HEK293 (cell line): ENCODE measurements around the gene NIPBL.

Experiments used
- CTCF ChIA-PET: fragments of 350-600 bp; formaldehyde crosslinking; extraction: SDS; loops from one replicate; lab custom pipeline; 2021; ENCODE audit warnings: antibody characterized with exemption; lab: Yijun Ruan, JAX
- POLR2A ChIA-PET: fragments of 300-600 bp; formaldehyde crosslinking; extraction: SDS; loops from one replicate; lab custom pipeline; 2020; ENCODE audit warnings: antibody characterized with exemption, inconsistent platforms; lab: Yijun Ruan, JAX
- H3K27ac ChIP-seq: fragments of 200-500 bp; sonication (Bioruptor generic); 2 replicates; pipeline ENCODE4 v1.5.1; 2014; ENCODE audit warnings: low read depth, low read length, control low read depth, inconsistent platforms; ENCODE audit errors: extremely low read depth
- H3K36me3 ChIP-seq, 2 experiments: fragments of 200-500 bp in 1 of 2; sonication (Bioruptor generic) in 1 of 2; 1 replicate in 1 of 2; 2 replicates in 1 of 2; pipeline ENCODE4 v1.5.1; 2014 to 2017; ENCODE audit warnings: inconsistent platforms in 2 of 2, low read length in 2 of 2; ENCODE audit not compliant: control insufficient read depth in 2 of 2, insufficient read depth in 1 of 2
- H3K4me1 ChIP-seq: fragments of 200-500 bp; sonication (Bioruptor generic); 2 replicates; pipeline ENCODE4 v1.5.1; 2014; ENCODE audit warnings: mild to moderate bottlenecking, low read length, inconsistent platforms; ENCODE audit not compliant: control insufficient read depth, insufficient read depth
- H3K4me3 ChIP-seq: 2 replicates; pipeline ENCODE4 v1.5.1; 2011; ENCODE audit warnings: low read depth, mild to moderate bottlenecking, control low read depth, low read length, moderate library complexity
- H3K9me3 ChIP-seq: fragments of 200-500 bp; sonication (Bioruptor generic); 2 replicates; pipeline ENCODE4 v1.5.1; 2014; ENCODE audit warnings: low read depth, low read length, inconsistent platforms; ENCODE audit not compliant: control insufficient read depth, insufficient read depth
- CTCF ChIP-seq: fragments of 450-650 bp; formaldehyde crosslinking; IDR thresholded peaks from 2 replicates; pipeline ENCODE4 v1.5.1; 2016; ENCODE audit warnings: missing biosample characterization, missing genetic modification characterization
- HIC1 ChIP-seq: fragments of 450-650 bp; formaldehyde crosslinking; IDR thresholded peaks from 2 replicates; pipeline ENCODE4 v1.5.1; 2016; ENCODE audit warnings: missing biosample characterization, missing genetic modification characterization
- KLF8 ChIP-seq: fragments of 450-650 bp; formaldehyde crosslinking; IDR thresholded peaks from 2 replicates; pipeline ENCODE4 v1.5.1; 2016; ENCODE audit warnings: missing biosample characterization, missing genetic modification characterization
- SALL2 ChIP-seq: fragments of 450-650 bp; formaldehyde crosslinking; IDR thresholded peaks from 2 replicates; pipeline ENCODE4 v1.5.0; 2017; ENCODE audit warnings: missing biosample characterization, mild to moderate bottlenecking, missing genetic modification characterization, borderline replicate concordance
- SP7 ChIP-seq: fragments of 450-650 bp; formaldehyde crosslinking; IDR thresholded peaks from 2 replicates; pipeline ENCODE4 v1.5.1; 2016; ENCODE audit warnings: missing biosample characterization, missing genetic modification characterization
- ZBTB48 ChIP-seq: fragments of 450-650 bp; formaldehyde crosslinking; IDR thresholded peaks from 2 replicates; pipeline ENCODE4 v1.5.1; 2016; ENCODE audit warnings: missing biosample characterization, missing genetic modification characterization
- ZBTB49 ChIP-seq: fragments of 450-650 bp; formaldehyde crosslinking; IDR thresholded peaks from 2 replicates; pipeline ENCODE4 v1.5.1; 2016; ENCODE audit warnings: missing biosample characterization, missing genetic modification characterization, low read depth
- ZBTB6 ChIP-seq: fragments of 450-650 bp; formaldehyde crosslinking; IDR thresholded peaks from 2 replicates; pipeline ENCODE4 v1.5.1; 2017; ENCODE audit warnings: missing biosample characterization, missing genetic modification characterization
- ZNF112 ChIP-seq: fragments of 450-650 bp; formaldehyde crosslinking; IDR thresholded peaks from 2 replicates; pipeline ENCODE4 v1.5.0; 2017; ENCODE audit warnings: missing biosample characterization, missing genetic modification characterization
- ZNF202 ChIP-seq: fragments of 450-650 bp; formaldehyde crosslinking; IDR thresholded peaks from 2 replicates; pipeline ENCODE4 v1.5.1; 2016; ENCODE audit warnings: missing biosample characterization, missing genetic modification characterization, borderline replicate concordance
- ZNF335 ChIP-seq: fragments of 450-650 bp; formaldehyde crosslinking; conservative IDR thresholded peaks from 2 replicates; pipeline ENCODE4 v1.5.1; 2016; ENCODE audit warnings: missing biosample characterization, missing genetic modification characterization
- ZNF514 ChIP-seq: fragments of 450-650 bp; formaldehyde crosslinking; IDR thresholded peaks from 2 replicates; pipeline ENCODE4 v1.5.1; 2016; ENCODE audit warnings: missing biosample characterization, missing genetic modification characterization
- ZNF521 ChIP-seq: fragments of 450-650 bp; formaldehyde crosslinking; IDR thresholded peaks from 2 replicates; pipeline ENCODE4 v1.5.1; 2017; ENCODE audit warnings: missing biosample characterization, mild to moderate bottlenecking, missing genetic modification characterization
- ZNF548 ChIP-seq: fragments of 450-650 bp; formaldehyde crosslinking; IDR thresholded peaks from 2 replicates; pipeline ENCODE4 v1.5.1; 2016; ENCODE audit warnings: missing biosample characterization, missing genetic modification characterization
- ZNF558 ChIP-seq: fragments of 450-650 bp; formaldehyde crosslinking; IDR thresholded peaks from 2 replicates; pipeline ENCODE4 v1.5.1; 2016; ENCODE audit warnings: missing biosample characterization, missing genetic modification characterization
- ZNF600 ChIP-seq: fragments of 450-650 bp; formaldehyde crosslinking; IDR thresholded peaks from 2 replicates; pipeline ENCODE4 v1.5.1; 2016; ENCODE audit warnings: missing biosample characterization, missing genetic modification characterization
- ZNF621 ChIP-seq: fragments of 450-650 bp; formaldehyde crosslinking; IDR thresholded peaks from 2 replicates; pipeline ENCODE4 v1.5.1; 2017; ENCODE audit warnings: missing biosample characterization, missing genetic modification characterization
- ZNF629 ChIP-seq: fragments of 450-650 bp; formaldehyde crosslinking; IDR thresholded peaks from 2 replicates; pipeline ENCODE4 v1.5.1; 2017; ENCODE audit warnings: missing biosample characterization, missing genetic modification characterization
- ZNF785 ChIP-seq: fragments of 450-650 bp; formaldehyde crosslinking; IDR thresholded peaks from 2 replicates; pipeline ENCODE4 v1.5.1; 2016; ENCODE audit warnings: missing biosample characterization, missing genetic modification characterization
- ZSCAN23 ChIP-seq: fragments of 450-650 bp; formaldehyde crosslinking; IDR thresholded peaks from 2 replicates; pipeline ENCODE4 v1.5.1; 2016; ENCODE audit warnings: missing biosample characterization, missing genetic modification characterization
- TF ChIP-seq, protein P1 (sequence below): IDR thresholded peaks from 2 replicates; pipeline ENCODE4 v1.6.1; 2011; ENCODE audit warnings: mild to moderate bottlenecking, low read depth, low read length, borderline replicate concordance
- TF ChIP-seq, protein P2 (sequence below): fragments of 450-650 bp; formaldehyde crosslinking; IDR thresholded peaks from 2 replicates; pipeline ENCODE4 v1.5.1; 2017; ENCODE audit warnings: missing biosample characterization, missing genetic modification characterization
- TF ChIP-seq, protein P3 (sequence below): fragments of 450-650 bp; formaldehyde crosslinking; IDR thresholded peaks from 2 replicates; pipeline ENCODE4 v1.5.1; 2016; ENCODE audit warnings: missing biosample characterization, missing genetic modification characterization
- TF ChIP-seq, protein P4 (sequence below): fragments of 450-650 bp; formaldehyde crosslinking; IDR thresholded peaks from 2 replicates; pipeline ENCODE4 v1.5.1; 2016; ENCODE audit warnings: missing biosample characterization, missing genetic modification characterization

The NIPBL gene

GRCh38 chr5:36875790-36876298 is 725 bp upstream of the NIPBL start:
- Histone ChIP-seq H3K9me3 (no peaks in the 10 kb centered on the region), H3K4me1 (peaks cover 17% of the 10 kb centered on the region), H3K27ac (peak overlapping the region; percentile 99), H3K4me3 (peak overlapping the region; percentile 95), H3K36me3 (peaks cover 5 to 7% of the 10 kb centered on the region in 2 experiments)
- POLR2A ChIA-PET: interaction anchor here (0.9 to 4.7 kb wide), 7 partner anchors 9 to 495 kb away, joined by 3 to 22 read pairs (median 6); partner anchors contain the start of gene NUP155
- CTCF ChIA-PET: interaction anchor here (0.7 to 1.6 kb wide), 3 partner anchors 128 to 184 kb away, joined by 3 to 5 read pairs (median 4); no protein-coding TSS in a partner anchor
- no peak for TF ChIP-seq ZNF202 (tag by site-specific recombination)
- TF ChIP-seq ZBTB48 (tag by site-specific recombination): peak; percentile 22; the same call in 1 of the 2 replicates
- TF ChIP-seq ZNF521 (tag by site-specific recombination): no peak
- no peak for TF ChIP-seq SALL2 (tag by site-specific recombination)
- TF ChIP-seq, protein P1, sequence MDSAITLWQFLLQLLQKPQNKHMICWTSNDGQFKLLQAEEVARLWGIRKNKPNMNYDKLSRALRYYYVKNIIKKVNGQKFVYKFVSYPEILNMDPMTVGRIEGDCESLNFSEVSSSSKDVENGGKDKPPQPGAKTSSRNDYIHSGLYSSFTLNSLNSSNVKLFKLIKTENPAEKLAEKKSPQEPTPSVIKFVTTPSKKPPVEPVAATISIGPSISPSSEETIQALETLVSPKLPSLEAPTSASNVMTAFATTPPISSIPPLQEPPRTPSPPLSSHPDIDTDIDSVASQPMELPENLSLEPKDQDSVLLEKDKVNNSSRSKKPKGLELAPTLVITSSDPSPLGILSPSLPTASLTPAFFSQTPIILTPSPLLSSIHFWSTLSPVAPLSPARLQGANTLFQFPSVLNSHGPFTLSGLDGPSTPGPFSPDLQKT: no peak
- TF ChIP-seq CTCF (tag by site-specific recombination): peak; percentile 92
- TF ChIP-seq KLF8: no peak
- TF ChIP-seq ZNF600 (tag by site-specific recombination): peak; percentile 67; the same call in 1 of the 2 replicates
- 0 out of 2 replicates have a peak, but pooled peaks have one; percentile 38 for TF ChIP-seq ZNF558 (tag by site-specific recombination)
- TF ChIP-seq, protein P2, sequence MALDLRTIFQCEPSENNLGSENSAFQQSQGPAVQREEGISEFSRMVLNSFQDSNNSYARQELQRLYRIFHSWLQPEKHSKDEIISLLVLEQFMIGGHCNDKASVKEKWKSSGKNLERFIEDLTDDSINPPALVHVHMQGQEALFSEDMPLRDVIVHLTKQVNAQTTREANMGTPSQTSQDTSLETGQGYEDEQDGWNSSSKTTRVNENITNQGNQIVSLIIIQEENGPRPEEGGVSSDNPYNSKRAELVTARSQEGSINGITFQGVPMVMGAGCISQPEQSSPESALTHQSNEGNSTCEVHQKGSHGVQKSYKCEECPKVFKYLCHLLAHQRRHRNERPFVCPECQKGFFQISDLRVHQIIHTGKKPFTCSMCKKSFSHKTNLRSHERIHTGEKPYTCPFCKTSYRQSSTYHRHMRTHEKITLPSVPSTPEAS: no peak
- no peak for TF ChIP-seq ZNF548 (tag by site-specific recombination)
- TF ChIP-seq, protein P3, sequence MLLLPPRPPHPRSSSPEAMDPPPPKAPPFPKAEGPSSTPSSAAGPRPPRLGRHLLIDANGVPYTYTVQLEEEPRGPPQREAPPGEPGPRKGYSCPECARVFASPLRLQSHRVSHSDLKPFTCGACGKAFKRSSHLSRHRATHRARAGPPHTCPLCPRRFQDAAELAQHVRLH (tag by site-specific recombination): peak; percentile 74
- TF ChIP-seq ZBTB6: no peak
- TF ChIP-seq HIC1 (tag by site-specific recombination): peak; percentile 75
- no peak for TF ChIP-seq SP7 (tag by site-specific recombination)
- no peak for TF ChIP-seq ZNF514 (tag by site-specific recombination)
- TF ChIP-seq ZNF335: peak; percentile 95
- TF ChIP-seq ZNF112: no peak
- no peak for TF ChIP-seq ZNF621
- TF ChIP-seq, protein P4, sequence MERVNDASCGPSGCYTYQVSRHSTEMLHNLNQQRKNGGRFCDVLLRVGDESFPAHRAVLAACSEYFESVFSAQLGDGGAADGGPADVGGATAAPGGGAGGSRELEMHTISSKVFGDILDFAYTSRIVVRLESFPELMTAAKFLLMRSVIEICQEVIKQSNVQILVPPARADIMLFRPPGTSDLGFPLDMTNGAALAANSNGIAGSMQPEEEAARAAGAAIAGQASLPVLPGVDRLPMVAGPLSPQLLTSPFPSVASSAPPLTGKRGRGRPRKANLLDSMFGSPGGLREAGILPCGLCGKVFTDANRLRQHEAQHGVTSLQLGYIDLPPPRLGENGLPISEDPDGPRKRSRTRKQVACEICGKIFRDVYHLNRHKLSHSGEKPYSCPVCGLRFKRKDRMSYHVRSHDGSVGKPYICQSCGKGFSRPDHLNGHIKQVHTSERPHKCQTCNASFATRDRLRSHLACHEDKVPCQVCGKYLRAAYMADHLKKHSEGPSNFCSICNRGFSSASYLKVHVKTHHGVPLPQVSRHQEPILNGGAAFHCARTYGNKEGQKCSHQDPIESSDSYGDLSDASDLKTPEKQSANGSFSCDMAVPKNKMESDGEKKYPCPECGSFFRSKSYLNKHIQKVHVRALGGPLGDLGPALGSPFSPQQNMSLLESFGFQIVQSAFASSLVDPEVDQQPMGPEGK (tag by site-specific recombination): peak; percentile 33; the same call in 1 of the 2 replicates
- TF ChIP-seq ZSCAN23 (tag by site-specific recombination): no peak
- TF ChIP-seq ZNF785 (tag by site-specific recombination): no peak
- no peak for TF ChIP-seq ZBTB49 (tag by site-specific recombination)
- peak; percentile 33; the same call in 1 of the 2 replicates for TF ChIP-seq ZNF629 (tag by site-specific recombination)
